AG10803 (cell line): Measurements from ENCODE around the gene CFAP43.
A peak's percentile ranks its signal among the peaks of the same experiment; 100 is the strongest.

Source experiments
- DNase-seq: peaks from one replicate; pipeline ENCODE4 v3.0.0; 2010; ENCODE audit warnings: low read depth
- H3K4me3 ChIP-seq: 2 replicates; pipeline ENCODE4 v1.5.1; 2011; ENCODE audit warnings: mild to moderate bottlenecking, low read length, control low read depth
- CTCF ChIP-seq: conservative IDR thresholded peaks from 2 replicates; pipeline ENCODE4 v1.5.1; 2011; ENCODE audit warnings: mild to moderate bottlenecking, low read length, control low read depth, inconsistent platforms

CFAP43 gene

GRCh38 chr10:104240078-104240477 is 7.9 kb upstream of the CFAP43 start:
- TF ChIP-seq CTCF = no peak
- no peak overlapping the region for H3K4me3 ChIP-seq
- no peak for DNase-seq

DNA sequence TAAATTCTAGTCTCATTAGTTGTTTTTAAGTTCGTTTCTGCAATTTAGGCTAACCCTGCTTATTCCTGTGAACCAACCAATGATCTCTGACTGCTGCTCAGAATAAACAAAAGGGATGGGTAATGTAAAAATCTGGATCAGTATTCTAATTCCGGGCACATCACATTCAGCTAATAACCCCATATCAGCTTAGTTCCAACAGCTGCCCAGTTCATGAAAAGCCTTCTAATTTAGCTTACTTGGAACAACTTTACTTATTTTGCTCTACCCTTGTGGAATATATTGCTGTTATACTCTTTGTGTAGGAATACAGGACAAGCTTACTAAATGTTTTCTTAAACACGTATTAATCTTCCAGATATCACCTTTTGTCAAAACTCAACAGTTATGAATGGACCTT is 3.6 kb upstream of the CFAP43 start:
- DNase-seq = no peak
- no peak for TF ChIP-seq CTCF
- H3K4me3 ChIP-seq = no peak overlapping the region

GRCh38 chr10:104234934-104235333 is 2.8 kb upstream of the CFAP43 start:
- no peak for DNase-seq
- TF ChIP-seq CTCF = no peak

DNA sequence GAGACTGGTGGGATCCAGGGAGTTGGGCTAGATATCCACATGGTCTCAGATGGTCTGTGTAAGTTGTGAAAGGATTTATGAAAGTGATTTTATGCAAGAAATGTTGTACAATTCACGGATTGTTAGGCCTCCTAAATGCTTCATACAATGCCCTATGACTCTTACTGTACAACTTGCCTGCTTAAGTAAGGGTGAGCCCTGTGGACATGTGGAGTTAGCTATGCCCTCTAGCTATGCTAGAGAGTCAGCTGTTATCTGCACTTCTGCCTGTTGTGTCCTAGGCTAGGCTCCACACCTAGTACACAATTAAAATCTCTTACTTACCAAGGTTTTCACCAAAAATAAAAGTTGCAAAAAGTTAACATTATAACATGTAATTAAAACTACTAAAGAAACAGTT is 1.7 kb upstream of the CFAP43 start:
- no peak overlapping the region for H3K4me3 ChIP-seq
- no peak for TF ChIP-seq CTCF
- no peak for DNase-seq

More at GRCh38 chr10:104234934-104235333, 2.8 kb upstream of the CFAP43 start:
- H3K4me3 ChIP-seq = no peak overlapping the region

GRCh38 chr10:104232613-104233102 is 494 bp upstream of the CFAP43 start:
- H3K4me3 ChIP-seq = peak overlapping the region; percentile 89
- no peak for TF ChIP-seq CTCF
- DNase-seq = no peak

GRCh38 chr10:104230490-104230889 is 1.7 kb downstream of the CFAP43 start:
- H3K4me3 ChIP-seq = no peak overlapping the region
- no peak for DNase-seq
- no peak for TF ChIP-seq CTCF

- H3K4me3 ChIP-seq = no peak overlapping the region
- TF ChIP-seq CTCF = no peak
- no peak for DNase-seq
These were observed 8.9 kb downstream of the CFAP43 start for GRCh38 chr10:104223304-104223703.
